Breast epithelium (tissue), 3 donors: ENCODE data around the gene RPL23.

Experiments used
- CTCF ChIP-seq, 3 donors: fragments of 450-650 bp; IDR thresholded peaks; one replicate each; pipeline ENCODE4 v1.5.1; 2016 to 2017; ENCODE audit warnings: antibody characterized with exemption in 3 of 3, mild to moderate bottlenecking in 3 of 3, moderate library complexity in 3 of 3
- POLR2A ChIP-seq: fragments of 450-650 bp; IDR thresholded peaks from one replicate; pipeline ENCODE4 v1.6.1; 2016; ENCODE audit warnings: antibody characterized with exemption, mild to moderate bottlenecking, moderate library complexity

DNA sequence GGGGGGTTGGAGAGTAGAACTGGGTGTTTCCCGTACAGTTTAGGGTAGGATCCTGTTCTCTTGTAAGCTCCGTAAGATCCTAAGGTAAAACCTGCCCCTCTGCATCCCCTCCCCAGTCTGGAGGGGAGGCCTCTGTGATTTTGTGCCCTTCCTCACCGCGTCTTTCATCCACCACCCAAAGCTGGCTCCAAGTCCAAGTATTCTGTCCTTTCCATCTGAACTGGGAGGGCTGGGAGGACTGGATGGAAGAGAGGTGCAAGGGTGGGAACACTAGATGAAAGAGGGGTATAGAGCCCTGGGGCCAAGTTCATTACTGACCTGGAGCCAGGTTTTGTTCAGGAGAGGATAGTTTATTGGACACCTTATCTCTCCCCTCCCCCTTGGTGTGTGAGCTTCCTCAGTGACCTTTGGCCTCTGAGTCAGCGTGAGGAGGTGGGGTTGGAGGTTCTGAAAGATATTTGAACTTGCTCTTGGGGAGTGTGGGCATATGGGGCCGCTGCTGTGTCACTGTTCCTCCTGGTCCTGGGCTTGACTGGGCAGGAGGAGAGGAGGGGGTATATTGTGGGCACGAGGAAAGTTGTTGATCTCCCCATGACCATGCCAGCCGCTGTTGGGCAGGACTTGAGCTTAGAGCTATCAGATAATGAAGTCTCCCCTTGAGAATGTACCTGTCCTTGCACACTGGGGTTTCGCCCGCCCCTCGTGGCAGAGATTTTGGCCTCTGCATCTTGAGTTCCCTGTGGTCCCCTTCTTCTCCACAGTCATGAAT, 17.9 kb upstream of the RPL23 start:
- no peak for TF ChIP-seq CTCF (IDR thresholded peaks at IDR 0.05)
- TF ChIP-seq POLR2A = no peak
